ENCODE data around the gene BST1.

BST1 gene

DNA sequence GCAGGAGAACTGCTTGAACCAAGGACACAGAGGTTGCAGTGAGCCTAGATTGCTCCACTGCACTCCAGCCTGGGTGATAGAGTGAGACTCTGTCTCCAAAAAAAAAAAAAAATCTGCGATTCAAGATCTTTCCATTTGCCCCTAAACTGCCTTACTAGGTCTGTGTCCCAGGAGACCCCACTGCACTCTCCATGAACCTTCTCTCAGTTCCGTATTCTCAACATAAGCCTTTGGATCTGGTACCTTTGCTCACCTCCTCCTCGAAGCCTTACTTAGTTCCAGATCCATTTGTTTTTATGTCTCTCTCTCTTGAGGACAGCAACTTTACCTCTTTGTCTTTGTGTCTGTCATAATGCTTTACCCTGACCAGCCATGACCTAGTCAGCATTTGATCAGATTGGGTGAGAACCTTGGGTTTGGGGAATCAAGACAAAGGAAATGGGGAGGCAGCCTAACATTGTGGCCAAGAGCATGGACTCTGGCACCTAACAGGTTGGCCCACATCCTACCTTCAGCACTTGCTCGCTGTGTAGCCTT lies 33.7 kb downstream of the BST1 start:
- TF ChIP-seq PAX5 (IDR thresholded peaks at IDR 0.05; ENCODE audit: insufficient read depth, low read length, severe bottlenecking) = no peak
- TF ChIP-seq TAF1 (IDR thresholded peaks at IDR 0.05; ENCODE audit: low read depth, low read length) = no peak
- no peak for TF ChIP-seq POLR2AphosphoS5 (IDR thresholded peaks at IDR 0.05; ENCODE audit: low read depth, low read length)
- no peak for FAIRE-seq
- no peak for DNase-seq (ENCODE audit: insufficient read length, low spot score)

GRCh38 chr4:15737255-15737654 lies 34.4 kb downstream of the BST1 start:
- FAIRE-seq (no peak), DNase-seq (ENCODE audit: insufficient read length, low spot score) (no peak)
- no peak for TF ChIP-seq TAF1 (IDR thresholded peaks at IDR 0.05; ENCODE audit: low read depth, low read length)
- no peak for TF ChIP-seq POU2F2 (IDR thresholded peaks at IDR 0.05; ENCODE audit: low read depth, low read length)
- no peak for TF ChIP-seq PAX5 (IDR thresholded peaks at IDR 0.05; ENCODE audit: insufficient read depth, low read length, severe bottlenecking)
- no peak for TF ChIP-seq POLR2AphosphoS5 (IDR thresholded peaks at IDR 0.05; ENCODE audit: low read depth, low read length)
- no peak for TF ChIP-seq POLR2A (IDR thresholded peaks at IDR 0.05; ENCODE audit: low read depth, low read length)
- no peak for TF ChIP-seq SPI1 (IDR thresholded peaks at IDR 0.05; ENCODE audit: low read depth, low read length)

- FAIRE-seq (no peak), DNase-seq (ENCODE audit: insufficient read length, low spot score) (no peak)
- no peak for TF ChIP-seq POLR2AphosphoS5 (IDR thresholded peaks at IDR 0.05; ENCODE audit: low read depth, low read length)
- TF ChIP-seq SPI1 (IDR thresholded peaks at IDR 0.05; ENCODE audit: low read depth, low read length) = no peak
- no peak for TF ChIP-seq POU2F2 (IDR thresholded peaks at IDR 0.05; ENCODE audit: low read depth, low read length)
- no peak for TF ChIP-seq TAF1 (IDR thresholded peaks at IDR 0.05; ENCODE audit: low read depth, low read length)
- TF ChIP-seq POLR2A (IDR thresholded peaks at IDR 0.05; ENCODE audit: low read depth, low read length) = no peak
- TF ChIP-seq PAX5 (IDR thresholded peaks at IDR 0.05; ENCODE audit: insufficient read depth, low read length, severe bottlenecking) = no peak
Measured at GRCh38 chr4:15738877-15739276, 36.0 kb downstream of the BST1 start.

DNA sequence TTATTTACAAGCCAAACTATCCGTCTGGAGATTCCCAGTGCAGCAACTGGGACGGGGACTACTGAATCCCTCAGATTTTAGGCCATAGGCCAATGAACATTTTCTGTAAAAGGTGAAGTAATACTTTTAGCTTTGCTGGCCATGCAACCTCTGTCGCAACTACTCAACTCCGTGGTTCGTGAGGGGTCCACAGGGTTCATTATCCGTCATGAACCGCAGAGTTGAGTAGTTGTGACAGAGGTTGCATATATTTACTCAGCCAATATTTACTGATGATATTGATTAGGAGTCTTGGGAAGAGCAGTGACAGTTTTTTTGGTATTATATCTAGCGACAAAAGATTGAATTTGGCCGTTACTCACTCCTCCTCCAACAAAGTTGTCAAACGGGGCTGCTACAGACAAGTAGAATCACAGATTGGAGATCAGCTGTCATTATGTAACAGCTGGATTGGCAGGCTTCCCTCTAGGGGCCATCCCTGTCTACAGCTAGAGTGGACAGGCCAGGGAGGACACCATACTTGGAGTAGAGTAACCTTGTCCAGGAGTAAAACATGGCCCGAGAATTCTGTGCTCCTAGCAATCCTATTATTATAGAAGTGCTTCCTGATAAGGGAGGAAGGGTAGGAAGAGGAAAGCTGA lies 38.0 kb downstream of the BST1 start:
- DNase-seq (ENCODE audit: insufficient read length, low spot score) (no peak), FAIRE-seq (no peak)

GRCh38 chr4:15742083-15742582 lies 39.3 kb downstream of the BST1 start:
- FAIRE-seq (no peak), DNase-seq (ENCODE audit: insufficient read length, low spot score) (no peak)
- TF ChIP-seq SPI1 (IDR thresholded peaks at IDR 0.05; ENCODE audit: low read depth, low read length) (no peak), POLR2AphosphoS5 (IDR thresholded peaks at IDR 0.05; ENCODE audit: low read depth, low read length) (no peak), PAX5 (IDR thresholded peaks at IDR 0.05; ENCODE audit: insufficient read depth, low read length, severe bottlenecking) (no peak), POU2F2 (IDR thresholded peaks at IDR 0.05; ENCODE audit: low read depth, low read length) (no peak), POLR2A (IDR thresholded peaks at IDR 0.05; ENCODE audit: low read depth, low read length) (no peak), TAF1 (IDR thresholded peaks at IDR 0.05; ENCODE audit: low read depth, low read length) (no peak)

More for the DNA sequence above, 38.0 kb downstream of the BST1 start:
- TF ChIP-seq SPI1 (IDR thresholded peaks at IDR 0.05; ENCODE audit: low read depth, low read length) (no peak), POLR2A (IDR thresholded peaks at IDR 0.05; ENCODE audit: low read depth, low read length) (no peak), POLR2AphosphoS5 (IDR thresholded peaks at IDR 0.05; ENCODE audit: low read depth, low read length) (no peak), PAX5 (IDR thresholded peaks at IDR 0.05; ENCODE audit: insufficient read depth, low read length, severe bottlenecking) (no peak), POU2F2 (IDR thresholded peaks at IDR 0.05; ENCODE audit: low read depth, low read length) (no peak), TAF1 (IDR thresholded peaks at IDR 0.05; ENCODE audit: low read depth, low read length) (no peak)

GRCh38 chr4:15742637-15743036 lies 39.8 kb downstream of the BST1 start:
- FAIRE-seq (no peak), DNase-seq (ENCODE audit: insufficient read length, low spot score) (no peak)
- TF ChIP-seq POU2F2 (IDR thresholded peaks at IDR 0.05; ENCODE audit: low read depth, low read length) = no peak
- no peak for TF ChIP-seq SPI1 (IDR thresholded peaks at IDR 0.05; ENCODE audit: low read depth, low read length)
- no peak for TF ChIP-seq TAF1 (IDR thresholded peaks at IDR 0.05; ENCODE audit: low read depth, low read length)
- TF ChIP-seq POLR2A (IDR thresholded peaks at IDR 0.05; ENCODE audit: low read depth, low read length) = no peak
- no peak for TF ChIP-seq POLR2AphosphoS5 (IDR thresholded peaks at IDR 0.05; ENCODE audit: low read depth, low read length)
- no peak for TF ChIP-seq PAX5 (IDR thresholded peaks at IDR 0.05; ENCODE audit: insufficient read depth, low read length, severe bottlenecking)

DNA sequence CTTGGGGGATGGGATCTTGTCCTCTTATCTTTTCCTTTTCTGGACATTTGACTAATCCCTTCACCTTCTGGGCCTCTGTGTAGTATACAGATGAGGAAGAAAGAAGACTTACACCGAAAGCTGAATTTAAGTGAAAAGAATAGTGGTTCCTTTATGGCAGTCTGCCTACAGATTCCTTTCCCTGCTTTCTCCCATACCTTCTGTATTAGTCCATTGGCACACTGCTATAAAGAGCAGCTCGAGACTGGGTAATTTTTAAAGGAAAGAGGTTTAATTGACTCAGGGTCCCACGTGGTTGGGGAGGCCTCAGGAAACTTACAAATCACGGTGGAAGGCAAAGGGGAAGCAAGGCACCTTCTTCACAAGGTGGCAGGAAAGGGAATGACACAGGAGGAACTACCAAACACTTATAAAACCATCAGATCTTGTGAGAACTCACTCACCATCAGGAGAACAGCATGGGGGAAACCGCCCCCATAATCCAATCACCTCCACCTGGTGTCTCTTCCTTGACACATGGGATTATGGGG lies 41.2 kb downstream of the BST1 start:
- DNase-seq (ENCODE audit: insufficient read length, low spot score) (no peak), FAIRE-seq (no peak)
- TF ChIP-seq PAX5 (IDR thresholded peaks at IDR 0.05; ENCODE audit: insufficient read depth, low read length, severe bottlenecking) (no peak), POU2F2 (IDR thresholded peaks at IDR 0.05; ENCODE audit: low read depth, low read length) (no peak), TAF1 (IDR thresholded peaks at IDR 0.05; ENCODE audit: low read depth, low read length) (no peak), SPI1 (IDR thresholded peaks at IDR 0.05; ENCODE audit: low read depth, low read length) (no peak), POLR2A (IDR thresholded peaks at IDR 0.05; ENCODE audit: low read depth, low read length) (no peak), POLR2AphosphoS5 (IDR thresholded peaks at IDR 0.05; ENCODE audit: low read depth, low read length) (no peak)

DNA sequence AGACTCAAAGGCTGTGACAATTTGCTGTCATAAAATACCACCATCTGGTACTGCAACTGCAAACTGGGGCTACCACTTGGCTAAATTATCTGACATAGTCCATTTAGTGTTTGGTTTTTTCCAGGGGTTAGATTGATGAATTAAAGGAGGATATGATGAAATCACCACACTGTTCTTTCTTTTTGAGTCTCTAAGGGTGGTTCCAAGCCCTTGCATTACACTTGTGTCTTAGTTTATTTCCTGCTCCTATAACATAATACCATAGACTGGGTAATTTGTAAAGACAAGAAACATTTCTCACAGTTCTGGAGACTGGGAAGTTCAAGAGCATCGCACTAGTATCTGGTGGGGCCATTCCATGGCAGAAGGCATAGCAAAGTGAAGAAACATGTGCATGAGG lies 43.2 kb downstream of the BST1 start:
- FAIRE-seq = no peak
- no peak for TF ChIP-seq PAX5 (IDR thresholded peaks at IDR 0.05; ENCODE audit: insufficient read depth, low read length, severe bottlenecking)
- TF ChIP-seq POLR2A (IDR thresholded peaks at IDR 0.05; ENCODE audit: low read depth, low read length) = no peak
- no peak for TF ChIP-seq POU2F2 (IDR thresholded peaks at IDR 0.05; ENCODE audit: low read depth, low read length)
- TF ChIP-seq POLR2AphosphoS5 (IDR thresholded peaks at IDR 0.05; ENCODE audit: low read depth, low read length) = no peak
- TF ChIP-seq TAF1 (IDR thresholded peaks at IDR 0.05; ENCODE audit: low read depth, low read length) = no peak
- no peak for TF ChIP-seq SPI1 (IDR thresholded peaks at IDR 0.05; ENCODE audit: low read depth, low read length)
- DNase-seq (ENCODE audit: insufficient read length, low spot score) = no peak

- DNase-seq (ENCODE audit: insufficient read length, low spot score) = no peak
- no peak for TF ChIP-seq POLR2AphosphoS5 (IDR thresholded peaks at IDR 0.05; ENCODE audit: low read depth, low read length)
- TF ChIP-seq POU2F2 (IDR thresholded peaks at IDR 0.05; ENCODE audit: low read depth, low read length) = no peak
- TF ChIP-seq PAX5 (IDR thresholded peaks at IDR 0.05; ENCODE audit: insufficient read depth, low read length, severe bottlenecking) = no peak
- no peak for TF ChIP-seq TAF1 (IDR thresholded peaks at IDR 0.05; ENCODE audit: low read depth, low read length)
- no peak for TF ChIP-seq SPI1 (IDR thresholded peaks at IDR 0.05; ENCODE audit: low read depth, low read length)
- no peak for TF ChIP-seq POLR2A (IDR thresholded peaks at IDR 0.05; ENCODE audit: low read depth, low read length)
- no peak for FAIRE-seq
Measured at GRCh38 chr4:15749001-15749400, 46.1 kb downstream of the BST1 start.

Measured in GM12891 (cell line).